HG03378 (cell line): Measurements from ENCODE around the gene TMEM63B.
"Not testable (repeated sequence)": the region's sequence is repeated elsewhere in the genome, so short reads cannot be mapped to it uniquely, and the experiment has no call there.

Experiments
- ATAC-seq: cut with Tn5 transposase; IDR thresholded peaks from one replicate; pipeline ENCODE4 v1.9.1; 2021; ENCODE audit warnings: mild to moderate bottlenecking, moderate library complexity; ENCODE audit not compliant: unreplicated experiment

The TMEM63B gene

DNA sequence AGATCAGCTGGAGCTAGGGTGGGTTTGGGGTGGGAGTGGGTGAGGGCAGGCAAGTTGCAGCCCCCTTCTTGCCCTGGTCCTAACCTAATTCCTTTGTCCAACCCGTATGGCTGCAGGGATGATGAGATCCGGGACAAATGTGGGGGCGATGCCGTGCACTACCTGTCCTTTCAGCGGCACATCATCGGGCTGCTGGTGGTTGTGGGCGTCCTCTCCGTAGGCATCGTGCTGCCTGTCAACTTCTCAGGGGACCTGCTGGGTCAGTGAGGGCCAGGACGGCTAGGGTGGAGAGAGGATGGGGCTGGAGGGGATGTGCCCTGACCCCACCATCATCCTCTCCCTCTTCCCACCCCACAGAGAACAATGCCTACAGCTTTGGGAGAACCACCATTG, 12.0 kb downstream of the TMEM63B start:
- ATAC-seq, result no peak

DNA sequence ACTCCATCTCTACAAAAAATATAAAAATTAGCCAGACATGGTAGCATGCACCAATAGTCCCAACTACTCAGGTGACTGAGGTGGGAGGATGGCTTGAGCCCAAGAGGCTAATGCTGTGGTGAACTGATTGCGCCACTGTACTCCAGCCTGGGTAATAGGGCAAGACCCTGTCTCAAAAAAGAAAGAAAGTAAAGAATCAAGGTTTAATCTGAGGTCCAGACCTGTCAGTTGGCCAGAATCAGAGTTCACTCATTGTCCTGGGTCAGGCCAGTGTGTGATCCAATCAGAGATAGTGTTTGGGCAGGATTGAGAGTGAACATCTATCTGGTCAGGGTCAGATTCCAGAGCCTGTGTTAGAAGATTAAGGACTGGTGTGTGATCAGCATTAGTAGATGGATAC, 15.5 kb downstream of the TMEM63B start:
- no peak for ATAC-seq

- ATAC-seq, result no peak
These were observed 16.4 kb downstream of the TMEM63B start for GRCh38 chr6:44143731-44144130.

- not testable (repeated sequence) for ATAC-seq
These were observed 17.2 kb downstream of the TMEM63B start for GRCh38 chr6:44144536-44144935.

DNA sequence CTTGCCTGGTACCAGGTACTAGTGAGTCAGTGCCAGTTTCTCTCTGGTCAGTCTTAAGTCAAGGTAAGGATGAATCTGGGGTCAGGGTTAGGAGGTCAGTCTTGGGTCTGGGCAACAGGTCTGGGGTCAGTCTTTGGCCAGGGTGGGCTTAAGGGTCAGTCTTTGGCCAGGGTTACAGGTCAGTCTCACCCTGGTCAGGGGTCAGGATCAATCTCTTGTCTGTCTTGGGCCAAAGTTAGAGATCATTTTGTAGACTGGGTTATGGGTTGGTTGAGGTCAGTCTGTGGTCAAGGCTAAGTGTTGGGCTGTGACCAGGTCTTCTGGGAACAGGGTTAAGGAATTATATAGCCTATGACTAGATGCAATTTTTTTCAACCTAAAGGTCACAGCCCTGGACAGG, 18.5 kb downstream of the TMEM63B start:
- no peak for ATAC-seq

- no peak for ATAC-seq
These were observed 19.3 kb downstream of the TMEM63B start for GRCh38 chr6:44146685-44147084.

GRCh38 chr6:44147256-44147655, 19.9 kb downstream of the TMEM63B start:
- no peak for ATAC-seq

GRCh38 chr6:44148306-44148705, 21.0 kb downstream of the TMEM63B start:
- ATAC-seq, result no peak

GRCh38 chr6:44149369-44150012, 22.1 kb downstream of the TMEM63B start:
- ATAC-seq, result no peak

DNA sequence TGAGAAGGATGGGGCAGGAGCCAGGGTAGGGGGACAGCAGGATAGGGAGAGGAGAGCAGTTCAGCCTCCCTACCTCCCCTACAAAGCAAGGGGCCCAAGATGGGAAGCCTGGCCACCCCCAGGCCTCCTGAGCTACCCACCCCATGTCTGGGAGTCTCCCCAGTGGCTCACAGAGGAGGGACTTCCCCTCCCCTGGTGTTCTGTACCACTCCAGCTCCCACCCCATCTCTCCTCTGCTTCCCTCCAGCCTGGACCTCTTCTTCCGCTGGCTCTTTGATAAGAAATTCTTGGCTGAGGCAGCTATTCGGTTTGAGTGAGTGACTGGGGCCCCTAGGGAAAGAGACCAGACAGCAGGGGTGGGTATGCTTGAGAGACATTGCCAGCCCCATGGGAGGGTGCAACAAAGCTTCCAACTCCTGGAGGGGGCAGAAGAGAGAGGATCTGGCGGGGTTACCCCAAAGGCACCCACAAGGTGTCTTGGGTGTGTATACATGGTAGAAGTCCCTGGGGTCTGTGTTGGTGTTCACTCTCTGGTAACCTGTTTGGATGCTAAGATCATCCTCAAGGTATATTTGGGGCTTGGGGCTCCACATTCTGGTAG, 23.1 kb downstream of the TMEM63B start:
- no peak for ATAC-seq

GRCh38 chr6:44151348-44152108, 24.2 kb downstream of the TMEM63B start:
- peak; percentile 69 for ATAC-seq

- no peak for ATAC-seq
These were observed 24.7 kb downstream of the TMEM63B start for GRCh38 chr6:44152109-44152461.

DNA sequence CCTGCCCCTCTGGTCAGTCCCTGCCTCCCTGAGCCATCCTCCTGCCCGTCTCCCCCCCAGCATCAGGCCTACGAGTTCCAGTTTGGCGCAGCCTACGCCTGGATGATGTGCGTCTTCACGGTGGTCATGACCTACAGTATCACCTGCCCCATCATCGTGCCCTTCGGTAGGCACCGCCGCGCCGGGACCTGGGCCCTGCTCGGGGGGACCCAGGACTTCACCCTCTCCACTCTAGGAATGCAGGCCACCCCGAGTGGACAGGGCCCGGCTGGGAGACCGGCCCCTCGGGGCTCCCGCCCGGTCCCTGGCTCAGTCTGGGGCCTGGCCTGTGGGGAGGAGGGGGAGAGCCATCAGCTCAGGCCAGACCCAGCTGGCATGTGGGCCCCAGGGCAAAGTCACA, 25.2 kb downstream of the TMEM63B start:
- no peak for ATAC-seq

GRCh38 chr6:44154067-44154466, 26.7 kb downstream of the TMEM63B start:
- no peak for ATAC-seq

DNA sequence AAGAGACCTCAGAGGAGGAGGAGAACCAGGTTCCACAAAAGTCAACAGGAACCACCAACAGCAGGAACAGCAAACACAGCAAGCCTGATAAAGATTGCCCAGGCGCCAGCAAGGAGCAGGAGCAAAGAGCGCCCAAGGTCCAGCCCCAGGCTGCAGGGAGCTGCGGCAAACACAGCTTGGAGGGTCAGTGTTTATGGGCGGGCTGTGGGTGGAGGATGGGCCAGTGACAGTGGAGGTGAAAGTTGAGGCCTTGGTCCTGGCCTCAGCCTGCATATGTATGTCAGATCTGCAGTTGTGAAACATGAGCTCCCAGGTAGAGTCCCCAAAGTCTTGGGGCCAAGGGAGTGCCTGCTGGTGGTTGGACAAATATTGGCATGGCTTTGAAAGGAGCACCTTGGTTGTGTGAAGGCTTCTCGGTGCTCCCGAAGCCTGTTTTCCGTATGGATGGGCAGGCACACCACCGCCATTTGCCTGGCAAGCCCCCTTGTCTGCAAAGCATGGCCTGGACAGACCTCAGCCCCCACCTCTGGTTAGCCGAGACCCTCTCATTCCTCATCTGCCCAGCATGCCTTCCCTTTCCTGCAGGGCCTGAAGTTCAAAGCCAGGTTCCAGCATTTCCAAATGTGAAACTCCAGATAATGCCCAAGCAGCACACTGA, 29.3 kb downstream of the TMEM63B start:
- ATAC-seq, result no peak

- no peak for ATAC-seq
These were observed 29.8 kb downstream of the TMEM63B start for GRCh38 chr6:44157152-44157521.

- ATAC-seq, result no peak
These were observed 31.4 kb downstream of the TMEM63B start, which contains the start of gene CAPN11 for GRCh38 chr6:44158770-44159228. CAPN11 (plus strand) TSS chr6:44158820; CDS start chr6:44158849, 29 bp downstream.

DNA sequence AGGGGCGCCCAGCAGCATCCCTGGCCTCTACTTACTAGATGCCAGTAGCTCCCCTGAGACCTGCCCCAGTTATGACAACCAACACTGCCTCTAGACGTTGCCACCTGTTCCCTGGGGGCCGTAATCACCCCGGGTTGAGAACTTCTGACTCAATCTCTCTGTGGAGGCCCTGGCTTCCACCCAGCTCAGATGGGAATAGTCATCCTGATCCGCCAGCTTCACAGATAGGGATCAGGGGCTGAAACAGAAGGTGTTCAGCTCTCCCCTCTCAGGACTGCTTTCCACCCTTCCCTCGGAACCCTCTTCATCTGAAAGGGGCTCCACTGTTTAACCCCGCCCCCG, 34.6 kb downstream of the TMEM63B start:
- no peak for ATAC-seq

DNA sequence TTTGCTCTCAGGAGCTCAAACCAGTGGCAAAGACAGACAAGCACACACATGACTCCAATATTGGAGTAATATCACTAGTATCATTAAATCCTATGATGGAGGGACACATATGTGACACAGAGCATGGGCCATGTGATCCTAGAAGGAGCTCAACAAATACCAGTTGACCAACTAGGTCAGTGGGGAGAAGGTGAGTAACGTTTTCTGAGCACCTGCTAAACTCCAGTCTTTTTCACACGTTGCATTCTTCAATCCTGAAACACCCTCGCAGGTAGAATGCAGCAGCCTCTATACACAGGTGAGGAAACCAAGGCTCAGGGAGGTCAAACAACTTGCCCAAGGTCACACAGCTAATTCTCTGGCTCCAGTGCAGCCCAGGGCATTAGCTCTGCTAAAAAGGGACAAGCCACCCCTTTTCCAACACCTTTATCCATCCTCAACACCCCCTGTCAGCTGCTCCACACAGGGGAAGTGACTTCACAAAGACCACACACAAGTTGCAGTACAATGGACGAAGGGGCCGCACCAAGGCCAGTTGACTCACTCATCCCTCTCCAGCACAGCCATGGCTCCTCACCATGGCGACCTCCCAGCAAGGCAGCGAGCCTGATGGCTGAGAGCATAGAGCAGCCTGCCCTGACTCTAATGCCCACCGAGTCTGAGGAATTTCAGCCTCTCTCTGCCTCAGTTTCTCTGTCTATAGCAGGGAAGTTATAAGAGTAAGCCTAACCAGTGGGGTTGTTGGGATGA, 35.7 kb downstream of the TMEM63B start:
- no peak for ATAC-seq

DNA sequence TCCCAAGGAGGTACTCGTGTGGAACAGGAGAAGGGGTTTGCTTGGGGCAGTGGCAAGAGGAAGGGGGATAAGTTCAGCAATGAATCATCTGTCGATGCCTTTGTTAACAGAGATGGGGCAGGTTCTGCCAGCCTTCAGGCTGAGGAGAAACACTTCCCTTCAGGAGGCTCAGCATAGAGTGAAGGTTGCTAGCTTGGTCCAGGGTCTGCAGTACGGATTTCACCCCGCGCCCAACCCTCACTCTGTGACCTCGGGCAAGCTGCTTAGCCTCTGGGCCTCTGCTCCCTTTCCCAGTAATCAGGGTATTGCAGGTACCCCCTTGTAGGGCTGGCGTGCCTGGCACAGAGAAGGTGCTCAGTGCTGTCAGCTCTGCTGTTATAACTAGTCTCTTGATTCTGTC, 38.8 kb downstream of the TMEM63B start:
- ATAC-seq, result no peak

GRCh38 chr6:44166591-44167184, 39.3 kb downstream of the TMEM63B start:
- no peak for ATAC-seq
